Dendritic cell treated with granulocyte-macrophage colony-stimulating factor and Interleukin-4, amounts not matched to agents 40 ng/mL and 50 ng/mL, for 4 days (primary cell): ENCODE results near the gene HDHD2.

ENCODE experiments used
- H3K27ac Mint-ChIP-seq: one replicate; pipeline ENCODE4 v1.8.0; 2022; ENCODE audit warnings: mild to moderate bottlenecking, mixed read lengths
- H3K27me3 Mint-ChIP-seq: one replicate; pipeline ENCODE4 v1.8.0; 2022; ENCODE audit warnings: mild to moderate bottlenecking, mixed read lengths
- H3K36me3 Mint-ChIP-seq: one replicate; pipeline ENCODE4 v1.8.0; 2022; ENCODE audit warnings: low read depth, mixed read lengths
- H3K4me1 Mint-ChIP-seq: one replicate; pipeline ENCODE4 v1.8.0; 2022; ENCODE audit warnings: low read depth, mixed read lengths
- H3K4me3 Mint-ChIP-seq: one replicate; pipeline ENCODE4 v1.8.0; 2022; ENCODE audit warnings: mild to moderate bottlenecking, moderate library complexity, mixed read lengths
- H3K9me3 Mint-ChIP-seq: one replicate; pipeline ENCODE4 v1.8.0; 2022; ENCODE audit warnings: mixed read lengths
- intact Hi-C: fragments of 100-400 bp; cut with micrococcal nuclease; formaldehyde crosslinking; loops from one replicate; pipeline ENCODE4 v1.15.0; 2022

HDHD2 gene

GRCh38 chr18:47067648-47068047, 82.7 kb downstream of the HDHD2 start:
- Mint-ChIP-seq H3K36me3 (no peaks in the 10 kb centered on the region), H3K27me3 (no peaks in the 10 kb centered on the region), H3K4me1 (no peaks in the 10 kb centered on the region), H3K9me3 (no peaks in the 10 kb centered on the region), H3K4me3 (no peak overlapping the region), H3K27ac (no peak overlapping the region)
- intact Hi-C loops = no loop called here

GRCh38 chr18:47063096-47063495, 87.2 kb downstream of the HDHD2 start:
- Mint-ChIP-seq H3K27me3 (no peaks in the 10 kb centered on the region), H3K27ac (no peak overlapping the region), H3K36me3 (no peaks in the 10 kb centered on the region), H3K4me1 (no peaks in the 10 kb centered on the region), H3K9me3 (no peaks in the 10 kb centered on the region), H3K4me3 (no peak overlapping the region)
- intact Hi-C loops = no loop called here

- H3K4me3 Mint-ChIP-seq = no peak overlapping the region
- no peak overlapping the region for H3K27ac Mint-ChIP-seq
- intact Hi-C loops = no loop called here
Measured at GRCh38 chr18:47062471-47062870, 87.8 kb downstream of the HDHD2 start.

More at GRCh38 chr18:47062471-47062870, 87.8 kb downstream of the HDHD2 start:
- no peaks in the 10 kb centered on the region for H3K4me1 Mint-ChIP-seq
- no peaks in the 10 kb centered on the region for H3K9me3 Mint-ChIP-seq
- no peaks in the 10 kb centered on the region for H3K36me3 Mint-ChIP-seq
- H3K27me3 Mint-ChIP-seq = no peaks in the 10 kb centered on the region
